Limb (tissue), 2 donors: Measurements from ENCODE around the gene TMEM106C.

Experiments
- DNase-seq, 2 donors: peaks; one replicate each; pipeline ENCODE4 v3.0.0-alpha.2; 2016; ENCODE audit errors: extremely low spot score in 2 of 2

The TMEM106C gene

DNA sequence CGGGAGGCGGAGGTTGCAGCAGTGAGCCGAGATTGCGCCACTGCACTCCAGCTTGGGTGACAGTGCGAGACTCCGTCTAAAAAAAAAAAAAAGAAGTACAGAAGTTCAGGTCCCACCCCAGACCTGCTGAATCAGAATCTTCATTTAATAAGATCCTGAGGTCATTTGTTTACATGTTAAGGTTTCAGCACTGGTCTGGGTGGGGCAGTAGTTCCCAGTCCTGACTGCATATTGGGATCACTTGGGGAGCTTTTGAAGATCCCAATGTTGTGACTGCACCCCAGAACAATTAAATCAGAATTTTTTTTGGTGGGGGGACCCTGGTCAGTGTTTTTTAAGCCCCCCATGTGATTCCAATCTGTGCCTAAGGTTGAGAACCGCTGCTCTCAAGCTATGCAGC is 52.6 kb downstream of the TMEM106C start:
- DNase-seq: no peak

DNA sequence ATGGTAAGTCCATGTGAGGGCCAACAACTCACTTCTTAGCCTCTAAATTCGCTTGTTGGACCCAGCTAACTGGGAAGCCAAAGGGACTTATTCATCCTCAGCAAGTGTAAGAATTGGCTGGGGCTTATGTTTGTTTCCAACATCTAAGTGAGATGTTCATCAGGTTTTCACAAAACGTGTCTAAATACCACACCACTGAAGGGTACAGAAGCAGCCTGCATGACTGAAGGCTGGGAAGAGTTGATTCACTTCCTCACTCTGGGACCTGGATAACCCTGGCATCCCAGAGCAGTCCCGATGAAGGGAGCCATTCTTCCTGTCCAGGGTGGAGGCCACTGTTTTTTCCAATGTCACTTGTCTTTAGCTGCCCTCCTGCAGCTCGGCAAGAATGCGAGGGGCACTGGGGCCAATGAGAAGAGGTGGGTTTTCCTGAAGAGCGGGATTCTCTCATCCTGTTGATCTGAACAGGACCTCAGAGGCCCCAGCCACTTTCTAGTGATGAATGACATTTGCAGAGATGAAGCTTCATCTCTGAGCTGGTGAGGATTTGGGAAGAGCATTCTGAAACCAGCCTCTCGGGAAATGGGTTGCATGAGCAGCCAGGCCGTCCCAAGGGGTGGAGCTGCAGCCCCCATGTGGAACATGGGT is 53.1 kb downstream of the TMEM106C start:
- no peak for DNase-seq

DNA sequence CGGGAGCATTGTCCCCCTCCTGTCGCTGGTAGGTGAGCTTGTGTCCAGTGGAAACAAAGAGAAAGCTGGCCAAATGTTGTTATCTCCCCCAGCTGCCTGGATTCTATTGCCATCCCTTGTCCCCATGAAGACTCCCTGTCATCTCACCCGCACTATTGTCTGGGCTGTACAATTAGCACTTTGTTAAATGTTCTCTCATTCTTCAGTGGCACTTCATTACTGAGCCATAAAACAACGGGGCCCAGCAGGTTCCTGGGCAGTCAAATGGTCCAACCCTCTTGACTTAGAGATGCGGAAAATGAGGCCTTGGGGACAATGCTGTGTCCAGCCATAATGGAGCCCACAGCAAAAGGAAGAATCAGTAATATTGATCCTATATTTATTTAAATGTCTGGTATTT is 54.1 kb downstream of the TMEM106C start:
- no peak for DNase-seq

GRCh38 chr12:48017921-48018617 is 54.7 kb downstream of the TMEM106C start:
- no peak for DNase-seq
